Nephron (organoid): ENCODE results near the gene TSFM.
A peak's percentile ranks its signal among the peaks of the same experiment; 100 is the strongest.

Experiments used
- H3K27ac Mint-ChIP-seq, 3 experiments: 2 replicates each; pipeline ENCODE4 v1.8.0; 2020; ENCODE audit warnings: mixed read lengths in 3 of 3, mild to moderate bottlenecking in 2 of 3, moderate library complexity in 1 of 3
- H3K27me3 Mint-ChIP-seq: 2 replicates; pipeline ENCODE4 v1.8.0; 2021; ENCODE audit warnings: low read depth, mild to moderate bottlenecking, moderate library complexity, mixed read lengths
- H3K36me3 Mint-ChIP-seq: 2 replicates; pipeline ENCODE4 v1.8.0; 2020; ENCODE audit warnings: low read depth, mixed read lengths
- H3K4me1 Mint-ChIP-seq: 2 replicates; pipeline ENCODE4 v1.8.0; 2020; ENCODE audit warnings: mixed read lengths
- H3K4me3 Mint-ChIP-seq, 3 experiments: 2 replicates each; pipeline ENCODE4 v1.8.0; 2020; ENCODE audit warnings: mild to moderate bottlenecking in 3 of 3, mixed read lengths in 3 of 3, moderate library complexity in 2 of 3
- H3K9me3 Mint-ChIP-seq: 2 replicates; pipeline ENCODE4 v1.8.0; 2020; ENCODE audit warnings: mixed read lengths
- TF ChIP-seq, protein P1 (sequence below), 3 experiments: fragments of 200-600 bp; sonication (generic); IDR thresholded peaks; one replicate each; pipeline ENCODE4 v1.5.0; 2021; ENCODE audit warnings: antibody characterized with exemption in 3 of 3; ENCODE audit not compliant: unreplicated experiment in 3 of 3

The TSFM gene

DNA sequence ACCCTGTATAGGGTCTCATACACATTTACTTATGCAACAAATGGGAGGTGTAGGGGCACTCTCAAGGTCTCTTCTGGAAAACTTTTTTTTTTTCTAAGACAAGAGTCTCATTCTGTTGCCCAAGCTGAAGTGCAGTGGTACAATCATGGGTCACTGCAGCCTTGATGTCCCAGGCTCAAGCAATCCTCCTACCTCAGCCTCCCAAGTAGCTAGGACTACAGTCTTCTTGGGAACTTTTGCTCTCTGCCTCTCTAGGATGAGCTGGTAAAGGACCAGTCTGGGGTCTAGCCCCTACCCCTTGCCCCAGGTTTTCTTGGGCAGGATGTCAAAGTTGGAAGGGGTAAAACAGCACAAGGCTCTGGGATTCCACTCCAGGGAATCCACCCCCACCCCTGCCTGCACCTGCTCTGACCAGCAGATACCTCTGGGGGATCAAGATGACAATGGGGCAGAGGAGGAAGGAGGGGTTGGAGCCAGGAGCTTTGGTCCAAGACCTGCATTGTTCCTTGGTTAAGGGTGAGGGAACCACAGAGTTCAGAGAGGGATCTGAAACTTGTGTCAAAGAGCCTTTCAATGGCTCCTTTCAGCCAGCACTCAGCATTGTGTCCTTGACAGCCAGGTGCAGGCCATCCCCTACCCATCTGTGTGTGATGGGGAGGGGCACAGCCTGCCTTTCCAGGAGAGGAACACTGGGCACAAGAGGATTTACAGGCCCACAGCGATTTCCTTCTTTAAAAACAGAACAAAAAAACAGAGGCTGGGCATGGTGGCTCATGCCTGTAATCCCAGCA, 51.7 kb downstream of the TSFM start:
- Mint-ChIP-seq H3K4me3 (peak overlapping the region in 1 of 3 experiments; percentile 23), H3K27me3 (no peaks in the 10 kb centered on the region), H3K9me3 (no peaks in the 10 kb centered on the region), H3K4me1 (peaks cover 78% of the 10 kb centered on the region), H3K27ac (peak overlapping the region; percentile 91 to 97 (median 95)), H3K36me3 (peaks cover 12% of the 10 kb centered on the region)
- TF ChIP-seq, protein P1, sequence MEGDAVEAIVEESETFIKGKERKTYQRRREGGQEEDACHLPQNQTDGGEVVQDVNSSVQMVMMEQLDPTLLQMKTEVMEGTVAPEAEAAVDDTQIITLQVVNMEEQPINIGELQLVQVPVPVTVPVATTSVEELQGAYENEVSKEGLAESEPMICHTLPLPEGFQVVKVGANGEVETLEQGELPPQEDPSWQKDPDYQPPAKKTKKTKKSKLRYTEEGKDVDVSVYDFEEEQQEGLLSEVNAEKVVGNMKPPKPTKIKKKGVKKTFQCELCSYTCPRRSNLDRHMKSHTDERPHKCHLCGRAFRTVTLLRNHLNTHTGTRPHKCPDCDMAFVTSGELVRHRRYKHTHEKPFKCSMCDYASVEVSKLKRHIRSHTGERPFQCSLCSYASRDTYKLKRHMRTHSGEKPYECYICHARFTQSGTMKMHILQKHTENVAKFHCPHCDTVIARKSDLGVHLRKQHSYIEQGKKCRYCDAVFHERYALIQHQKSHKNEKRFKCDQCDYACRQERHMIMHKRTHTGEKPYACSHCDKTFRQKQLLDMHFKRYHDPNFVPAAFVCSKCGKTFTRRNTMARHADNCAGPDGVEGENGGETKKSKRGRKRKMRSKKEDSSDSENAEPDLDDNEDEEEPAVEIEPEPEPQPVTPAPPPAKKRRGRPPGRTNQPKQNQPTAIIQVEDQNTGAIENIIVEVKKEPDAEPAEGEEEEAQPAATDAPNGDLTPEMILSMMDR (IDR thresholded peaks at IDR 0.05; ENCODE audit: unreplicated experiment in 3 of 3): no peak

DNA sequence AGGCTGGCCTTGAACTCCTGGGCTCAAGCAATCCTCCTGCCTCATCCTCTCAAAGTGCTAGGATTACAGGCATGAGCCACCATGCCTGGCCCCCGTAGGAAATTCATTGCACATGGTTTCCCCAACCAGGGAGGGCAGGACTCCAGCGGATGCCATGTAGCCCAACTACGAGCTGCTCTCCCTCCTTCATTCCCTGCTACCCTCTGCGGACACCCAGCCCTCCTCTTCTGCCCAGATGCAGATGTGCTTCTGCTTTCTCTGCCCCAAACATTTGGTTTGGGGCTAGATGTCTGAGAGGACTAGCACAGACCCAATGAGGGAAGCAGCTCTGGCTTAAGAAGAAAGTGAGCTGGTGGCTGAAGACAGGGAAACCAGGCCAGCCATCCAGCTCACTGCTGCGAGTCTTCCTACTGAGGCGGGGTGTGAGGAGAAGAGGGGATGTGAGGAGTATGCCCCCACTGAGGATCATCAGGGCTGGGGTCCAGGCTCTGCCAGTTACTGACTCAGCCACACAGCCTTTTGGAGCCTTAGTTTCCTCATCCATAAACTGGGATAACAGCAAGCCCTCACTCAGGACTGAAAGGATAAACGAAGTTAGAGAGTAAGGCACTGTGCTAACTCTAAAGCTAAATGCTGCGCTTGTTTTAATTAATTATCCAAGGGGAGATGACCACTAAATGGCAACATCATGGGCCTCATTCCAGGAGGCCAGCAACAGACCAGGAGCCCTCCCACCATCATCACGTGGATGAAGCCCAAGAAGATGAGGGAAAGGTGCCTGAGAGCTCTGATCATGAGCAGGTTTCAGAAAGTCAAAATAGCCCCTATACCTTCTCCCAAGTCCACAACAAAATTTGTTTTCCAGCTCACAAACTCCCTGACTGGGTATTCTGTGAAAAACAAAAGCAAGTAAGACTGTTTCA, 53.0 kb downstream of the TSFM start:
- H3K9me3 Mint-ChIP-seq: no peaks in the 10 kb centered on the region
- H3K27ac Mint-ChIP-seq: peak overlapping the region; percentile 95 to 98 (median 97)
- H3K36me3 Mint-ChIP-seq: peaks cover 3% of the 10 kb centered on the region
- TF ChIP-seq, protein P1 (IDR thresholded peaks at IDR 0.05; ENCODE audit: unreplicated experiment in 3 of 3): no peak
- H3K27me3 Mint-ChIP-seq: no peaks in the 10 kb centered on the region
- H3K4me3 Mint-ChIP-seq: peak overlapping the region; percentile 45 to 64 (median 59)
- H3K4me1 Mint-ChIP-seq: peaks cover 83% of the 10 kb centered on the region

DNA sequence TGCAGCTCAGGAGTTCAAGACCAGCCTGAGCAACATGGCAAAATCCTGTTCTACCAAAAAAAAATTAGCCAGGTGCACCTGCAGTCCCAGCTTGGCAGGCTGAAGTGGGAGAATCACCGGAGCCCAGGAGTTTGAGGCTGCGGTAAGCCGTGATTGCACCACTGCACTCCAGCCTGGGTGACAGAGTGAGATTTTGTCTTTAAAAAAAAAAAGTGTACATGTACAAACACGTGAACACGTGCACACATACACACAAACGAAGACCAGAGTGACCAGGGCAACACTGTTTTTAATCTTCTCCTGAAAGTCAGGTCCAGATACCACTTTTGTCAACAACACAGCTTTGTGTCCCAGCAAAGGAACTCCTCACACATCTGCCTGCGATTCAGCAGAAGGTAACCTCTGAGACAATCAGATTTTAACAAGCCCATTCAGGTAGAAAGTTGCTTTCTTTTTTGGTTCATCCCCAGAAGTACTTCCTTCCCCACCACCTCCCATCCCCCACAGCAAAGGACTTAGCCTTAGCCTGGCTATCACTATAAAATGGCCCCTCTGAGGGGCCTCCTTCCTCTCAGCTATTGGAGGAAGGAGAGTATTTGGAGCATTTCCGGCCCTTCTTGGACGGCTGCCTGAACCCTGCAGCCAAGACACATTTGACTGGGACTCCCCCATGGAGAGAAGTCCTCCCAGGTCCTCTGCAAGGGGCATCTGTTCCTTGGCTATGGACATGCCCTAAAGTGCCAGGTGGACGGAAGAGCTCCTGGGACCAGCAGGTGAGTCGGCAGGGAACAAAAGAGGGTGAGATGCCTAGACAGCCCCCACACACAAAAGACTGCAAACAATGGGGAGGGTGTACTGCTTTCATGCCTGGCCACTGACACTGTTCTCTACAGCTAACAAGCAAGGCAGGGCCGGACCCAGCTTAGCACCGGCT, 54.1 kb downstream of the TSFM start:
- Mint-ChIP-seq H3K27me3 (no peaks in the 10 kb centered on the region), H3K4me3 (peak overlapping the region; percentile 85 to 89 (median 86)), H3K36me3 (no peaks in the 10 kb centered on the region), H3K27ac (peak overlapping the region; percentile 95 to 98 (median 97)), H3K9me3 (no peaks in the 10 kb centered on the region), H3K4me1 (peaks cover 88% of the 10 kb centered on the region)
- TF ChIP-seq, protein P1 (IDR thresholded peaks at IDR 0.05; ENCODE audit: unreplicated experiment in 3 of 3): no peak

DNA sequence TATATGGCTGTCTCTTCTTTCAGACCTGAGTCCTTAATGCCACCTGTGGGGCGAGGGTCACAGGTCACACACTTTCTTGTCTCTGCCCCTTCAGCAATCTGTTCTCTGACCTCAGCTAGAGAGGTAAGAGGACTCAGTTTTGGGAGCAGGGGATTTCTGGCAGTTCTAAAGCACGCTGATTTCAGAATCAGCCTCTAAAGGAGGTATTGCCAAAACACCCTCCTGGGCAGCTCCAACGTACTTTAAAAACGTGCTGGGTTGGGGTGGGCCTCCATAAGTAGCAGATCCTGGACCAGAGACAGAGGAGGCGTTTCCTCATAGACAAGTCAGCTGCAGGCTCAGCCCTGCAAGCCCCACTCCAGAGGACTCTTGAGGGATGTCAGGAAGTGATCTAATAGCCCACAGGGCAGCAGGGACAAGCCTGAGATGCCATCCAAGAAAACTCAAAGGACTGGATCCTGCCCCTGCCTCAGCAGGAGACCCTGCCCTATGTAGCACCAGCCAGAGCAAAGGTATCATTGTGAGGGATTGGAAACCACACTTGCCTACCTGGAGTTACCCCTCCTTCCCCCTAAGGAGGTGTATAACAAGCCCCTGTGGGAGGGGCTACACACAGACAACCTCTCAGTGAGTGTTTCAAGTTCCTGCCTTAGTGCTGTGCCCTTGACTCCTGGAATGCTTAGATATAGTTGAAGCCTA, 55.4 kb downstream of the TSFM start:
- Mint-ChIP-seq H3K27ac (peak overlapping the region; percentile 95 to 98 (median 97)), H3K4me3 (peak overlapping the region; percentile 80 to 86 (median 81)), H3K4me1 (peaks cover 91% of the 10 kb centered on the region), H3K36me3 (peaks cover 4% of the 10 kb centered on the region), H3K9me3 (no peaks in the 10 kb centered on the region), H3K27me3 (no peaks in the 10 kb centered on the region)
- TF ChIP-seq, protein P1 (IDR thresholded peaks at IDR 0.05; ENCODE audit: unreplicated experiment in 3 of 3): no peak
